KG1 (cell line): ENCODE results near the gene POU2F2.

Experiments
- DNase-seq: peaks from one replicate; lab custom pipeline; 2025; lab: John Stamatoyannopoulos, UW

POU2F2 gene

GRCh38 chr19:42099336-42099925 is 32.8 kb downstream of the POU2F2 start:
- no peak for DNase-seq

GRCh38 chr19:42098781-42099180 is 33.5 kb downstream of the POU2F2 start:
- no peak for DNase-seq

GRCh38 chr19:42097461-42097860 is 34.8 kb downstream of the POU2F2 start:
- no peak for DNase-seq

GRCh38 chr19:42096255-42096837 is 35.9 kb downstream of the POU2F2 start:
- no peak for DNase-seq

- DNase-seq = no peak
Measured at GRCh38 chr19:42095814-42096230, 36.4 kb downstream of the POU2F2 start.

GRCh38 chr19:42095142-42095813 is 37.0 kb downstream of the POU2F2 start:
- no peak for DNase-seq

GRCh38 chr19:42093926-42094325 is 38.3 kb downstream of the POU2F2 start:
- no peak for DNase-seq

GRCh38 chr19:42093505-42093904 is 38.7 kb downstream of the POU2F2 start:
- no peak for DNase-seq

- DNase-seq = no peak
Measured at GRCh38 chr19:42092350-42092749, 39.9 kb downstream of the POU2F2 start.

- no peak for DNase-seq
Measured at GRCh38 chr19:42091742-42092141, 40.5 kb downstream of the POU2F2 start.

- no peak for DNase-seq
Measured at GRCh38 chr19:42091300-42091699, 40.9 kb downstream of the POU2F2 start.

- no peak for DNase-seq
Measured at GRCh38 chr19:42090672-42091071, 41.6 kb downstream of the POU2F2 start.

- no peak for DNase-seq
Measured at GRCh38 chr19:42089772-42090171, 42.5 kb downstream of the POU2F2 start.

- no peak for DNase-seq
Measured at GRCh38 chr19:42089191-42089750, 43.0 kb downstream of the POU2F2 start.

GRCh38 chr19:42088471-42089190 is 43.6 kb downstream of the POU2F2 start:
- no peak for DNase-seq

- no peak for DNase-seq
Measured at GRCh38 chr19:42086770-42087550, 45.3 kb downstream of the POU2F2 start.

- no peak for DNase-seq
Measured at GRCh38 chr19:42086188-42086736, 46.0 kb downstream of the POU2F2 start.

- no peak for DNase-seq
Measured at GRCh38 chr19:42083537-42083936, 48.7 kb downstream of the POU2F2 start.

- no peak for DNase-seq
Measured at GRCh38 chr19:42081584-42082203, 50.6 kb downstream of the POU2F2 start.

- DNase-seq = no peak
Measured at GRCh38 chr19:42080764-42081375, 51.4 kb downstream of the POU2F2 start.
